Activated CD8-positive, alpha-beta T cell treated with anti-CD3 and anti-CD28 coated beads, Interleukin-2, amount 10 ng/mL, durations not matched to agents 7 days and 5 days (primary cell): ENCODE data around the gene PPP2R3B. TPM values are rescaled to one million over a fixed set of nuclear protein-coding genes. Genes with fewer than 3 reads are reported as not detected.
"Not testable (repeated sequence)": the region's sequence is repeated elsewhere in the genome, so short reads cannot be mapped to it uniquely, and the experiment has no call there.

Experiments
- ATAC-seq: fragments of 150-1000 bp; cut with Tn5 transposase; one replicate; pipeline ENCODE4 v1.10.0; 2021; ENCODE audit warnings: moderate library complexity
- CTCF ChIA-PET: fragments of 350-600 bp; sonication (Branson Sonifier 250); formaldehyde crosslinking; loops from one replicate; lab custom pipeline; 2021; ENCODE audit warnings: antibody characterized with exemption; lab: Charles Lee
- POLR2A ChIA-PET: fragments of 350-600 bp; sonication (Branson Sonifier 250); formaldehyde crosslinking; loops from one replicate; lab custom pipeline; 2021; ENCODE audit warnings: antibody characterized with exemption; lab: Charles Lee
- DNase-seq: peaks from one replicate; pipeline ENCODE4 v3.0.0-alpha.2; 2020
- H3K27ac Mint-ChIP-seq: one replicate; pipeline ENCODE4 v1.8.0; 2021; ENCODE audit warnings: mild to moderate bottlenecking, mixed read lengths
- H3K27me3 Mint-ChIP-seq: one replicate; pipeline ENCODE4 v1.8.0; 2021; ENCODE audit warnings: low read depth, mixed read lengths
- H3K36me3 Mint-ChIP-seq: one replicate; pipeline ENCODE4 v1.8.0; 2021; ENCODE audit warnings: low read depth, mixed read lengths
- H3K4me1 Mint-ChIP-seq: one replicate; pipeline ENCODE4 v1.8.0; 2021; ENCODE audit warnings: low read depth, mixed read lengths
- H3K4me3 Mint-ChIP-seq: one replicate; pipeline ENCODE4 v1.8.0; 2021; ENCODE audit warnings: mild to moderate bottlenecking, mixed read lengths
- H3K9me3 Mint-ChIP-seq: one replicate; pipeline ENCODE4 v1.8.0; 2022; ENCODE audit warnings: mixed read lengths; ENCODE audit not compliant: insufficient read depth
- total RNA-seq, 2 experiments: library from RNA; stranded (reverse); gene quantifications; one replicate each; pipeline ENCODE4 v1.2.3, GENCODE V29; 2021

The PPP2R3B gene, protein sequence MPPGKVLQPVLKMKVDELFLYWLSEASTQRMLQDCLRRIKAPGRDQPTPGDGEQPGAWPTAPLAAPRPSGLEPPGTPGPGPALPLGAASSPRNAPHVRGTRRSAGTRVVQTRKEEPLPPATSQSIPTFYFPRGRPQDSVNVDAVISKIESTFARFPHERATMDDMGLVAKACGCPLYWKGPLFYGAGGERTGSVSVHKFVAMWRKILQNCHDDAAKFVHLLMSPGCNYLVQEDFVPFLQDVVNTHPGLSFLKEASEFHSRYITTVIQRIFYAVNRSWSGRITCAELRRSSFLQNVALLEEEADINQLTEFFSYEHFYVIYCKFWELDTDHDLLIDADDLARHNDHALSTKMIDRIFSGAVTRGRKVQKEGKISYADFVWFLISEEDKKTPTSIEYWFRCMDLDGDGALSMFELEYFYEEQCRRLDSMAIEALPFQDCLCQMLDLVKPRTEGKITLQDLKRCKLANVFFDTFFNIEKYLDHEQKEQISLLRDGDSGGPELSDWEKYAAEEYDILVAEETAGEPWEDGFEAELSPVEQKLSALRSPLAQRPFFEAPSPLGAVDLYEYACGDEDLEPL
- total RNA-seq = 10 to 100 TPM; 41.8 to 44.6 TPM

DNA sequence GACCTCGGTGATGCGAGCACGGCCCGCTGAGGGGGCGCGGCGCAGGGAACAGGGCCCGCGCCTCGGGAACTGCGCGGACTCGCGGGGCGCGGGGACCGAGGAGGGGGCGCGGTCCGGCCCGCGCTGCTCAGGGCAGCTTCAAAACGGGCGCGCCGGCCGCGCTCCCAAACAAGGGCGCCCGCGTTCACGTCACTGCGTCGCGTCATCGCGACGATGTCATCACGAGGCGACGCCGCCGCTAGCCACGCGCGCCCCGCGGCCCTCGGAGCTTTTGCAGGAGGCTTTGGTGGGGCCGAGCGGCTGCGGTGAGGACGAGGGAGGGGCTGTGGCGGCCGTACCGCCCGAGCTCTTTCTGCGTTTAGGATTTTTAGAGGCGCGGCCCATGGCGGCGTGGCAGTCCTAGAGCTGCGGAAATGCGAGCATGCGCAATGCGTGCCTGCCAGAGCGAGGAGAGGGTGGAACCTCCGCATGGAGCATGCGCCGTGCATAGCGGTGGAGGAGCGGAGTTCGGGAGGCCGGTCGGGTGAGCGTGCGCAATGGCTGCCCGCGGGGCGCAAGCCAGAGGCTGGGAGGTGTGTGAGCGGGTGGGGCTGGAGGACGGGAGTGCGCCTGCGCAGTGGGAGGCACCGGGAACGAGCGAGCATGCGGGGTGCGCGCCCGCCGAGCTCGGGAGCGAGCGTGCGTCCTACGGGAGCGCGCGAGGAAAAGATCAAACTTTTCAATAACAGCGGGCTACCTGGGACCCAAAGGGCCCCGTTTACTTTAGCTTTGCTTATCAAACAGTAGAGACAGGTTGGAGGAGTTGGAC, at the start of gene PPP2R3B:
Gene PPP2R3B (minus strand): TSS at position 140 of the 808 bp plus-strand sequence. CDS start 216 bp downstream, outside the sequence.
- ChIA-PET POLR2A (no interaction called here), CTCF (no interaction called here)
- DNase-seq (peak; percentile 99), ATAC-seq (peak; percentile 97)
- H3K36me3 Mint-ChIP-seq = peaks cover 6% of the 10 kb centered on the region
- peak within 1 kb of the TSS; percentile 99 for H3K27ac Mint-ChIP-seq
- peaks cover 12% of the 10 kb centered on the region for H3K4me1 Mint-ChIP-seq
- peak within 1 kb of the TSS; percentile 83 for H3K4me3 Mint-ChIP-seq
- no peaks in the 10 kb centered on the region for H3K9me3 Mint-ChIP-seq
- H3K27me3 Mint-ChIP-seq = no peaks in the 10 kb centered on the region

DNA sequence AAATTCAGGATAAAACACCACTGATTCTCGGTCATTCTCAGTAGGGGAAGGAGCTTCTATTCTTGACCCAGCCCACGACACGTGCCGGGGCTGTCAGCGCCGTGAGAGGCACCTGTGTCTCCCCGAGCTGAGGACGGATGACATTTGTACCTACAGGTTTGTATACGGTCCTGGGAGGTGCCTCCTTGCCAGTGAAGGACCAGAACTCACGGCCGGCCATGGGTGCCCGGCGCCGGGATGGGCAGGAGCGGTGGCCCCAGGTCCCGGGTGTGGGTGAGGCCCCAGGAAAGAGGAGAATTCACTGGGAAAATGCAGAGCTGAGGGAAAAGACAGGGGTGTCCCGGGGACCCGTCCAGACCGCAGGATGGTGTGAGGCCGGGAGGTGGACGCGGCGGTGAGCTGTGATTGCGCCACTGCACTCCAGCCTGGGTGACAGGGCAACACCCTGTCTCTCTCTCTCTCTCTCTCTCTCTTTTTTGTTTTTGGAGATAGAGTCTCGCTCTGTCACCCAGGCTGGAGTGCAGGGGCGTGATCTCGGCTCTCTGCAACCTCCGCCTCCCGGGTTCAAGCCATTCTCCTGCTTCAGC, 48.9 kb upstream of the PPP2R3B start:
- CTCF ChIA-PET = no interaction called here
- ATAC-seq (no peak), DNase-seq (no peak)
- H3K27me3 Mint-ChIP-seq = no peaks in the 10 kb centered on the region
- H3K27ac Mint-ChIP-seq = no peak overlapping the region
- no peaks in the 10 kb centered on the region for H3K9me3 Mint-ChIP-seq
- no peak overlapping the region for H3K4me3 Mint-ChIP-seq
- POLR2A ChIA-PET = no interaction called here
- H3K4me1 Mint-ChIP-seq = no peaks in the 10 kb centered on the region
- no peaks in the 10 kb centered on the region for H3K36me3 Mint-ChIP-seq

DNA sequence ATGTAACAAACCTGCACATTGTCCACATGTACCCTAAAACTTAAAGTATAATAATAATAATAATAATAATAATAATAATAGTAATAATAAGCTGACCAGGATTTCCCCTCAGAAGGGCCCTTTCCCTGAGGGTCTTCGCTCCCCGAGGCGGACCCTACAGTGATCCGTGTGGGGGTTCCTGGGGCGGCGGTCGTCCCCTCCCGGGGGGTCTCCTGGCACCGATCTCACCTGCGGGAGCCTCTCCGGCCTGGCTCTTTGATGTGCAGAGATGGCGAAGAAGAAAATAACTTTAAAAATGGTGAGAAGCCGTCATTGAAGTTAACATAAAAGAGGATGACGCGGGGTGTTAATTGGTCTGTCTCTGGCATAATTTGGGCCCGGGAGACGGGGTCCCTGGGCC, 48.2 kb upstream of the PPP2R3B start:
- no peak overlapping the region for H3K4me3 Mint-ChIP-seq
- no peaks in the 10 kb centered on the region for H3K36me3 Mint-ChIP-seq
- H3K27ac Mint-ChIP-seq = no peak overlapping the region
- no peaks in the 10 kb centered on the region for H3K27me3 Mint-ChIP-seq
- no peaks in the 10 kb centered on the region for H3K9me3 Mint-ChIP-seq
- ChIA-PET CTCF (no interaction called here), POLR2A (no interaction called here)
- ATAC-seq = no peak
- DNase-seq = no peak
- H3K4me1 Mint-ChIP-seq = no peaks in the 10 kb centered on the region

DNA sequence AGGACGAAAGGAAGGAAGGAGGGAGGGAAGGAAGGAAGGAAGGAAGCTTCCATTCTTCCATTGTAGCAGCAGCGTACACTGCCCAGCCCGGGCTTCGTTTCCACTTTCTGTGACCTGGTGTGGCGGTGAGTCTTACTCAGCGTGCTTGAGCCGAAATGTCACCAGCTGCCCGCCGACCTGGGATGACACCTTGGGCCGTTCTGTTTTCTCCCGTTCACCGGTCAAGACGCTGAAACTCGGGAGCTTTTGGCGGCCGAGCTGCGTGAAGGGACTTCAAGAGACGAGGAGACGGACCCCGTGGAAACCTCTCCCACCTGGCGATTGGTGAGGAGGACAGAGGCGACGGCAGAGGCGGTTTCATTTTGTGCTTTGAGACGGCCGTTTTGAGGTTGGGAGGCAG, 47.1 kb upstream of the PPP2R3B start:
- Mint-ChIP-seq H3K9me3 (no peaks in the 10 kb centered on the region), H3K4me3 (no peak overlapping the region), H3K4me1 (no peaks in the 10 kb centered on the region), H3K36me3 (no peaks in the 10 kb centered on the region), H3K27me3 (peaks cover under 1% of the 10 kb centered on the region), H3K27ac (no peak overlapping the region)
- ChIA-PET POLR2A (no interaction called here), CTCF (no interaction called here)
- no peak for DNase-seq
- no peak for ATAC-seq

DNA sequence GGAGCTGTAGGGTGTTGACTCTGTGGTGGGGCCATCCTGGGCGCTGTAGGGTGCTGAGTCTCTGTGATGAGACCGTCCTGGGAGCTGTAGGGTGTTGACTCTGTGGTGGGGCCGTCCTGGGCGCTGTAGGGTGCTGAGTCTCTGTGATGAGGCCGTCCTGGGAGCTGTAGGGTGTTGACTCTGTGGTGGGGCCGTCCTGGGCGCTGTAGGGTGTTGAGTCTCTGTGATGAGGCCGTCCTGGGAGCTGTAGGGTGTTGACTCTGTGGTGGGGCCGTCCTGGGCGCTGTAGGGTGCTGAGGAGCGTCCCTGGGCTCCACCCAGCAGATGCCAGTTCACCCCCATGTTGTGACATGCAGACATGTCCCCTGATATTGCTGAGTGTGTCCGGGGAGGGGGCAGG, 46.0 kb upstream of the PPP2R3B start:
- POLR2A ChIA-PET, H3K27ac Mint-ChIP-seq, H3K9me3 Mint-ChIP-seq, DNase-seq, H3K4me3 Mint-ChIP-seq, ATAC-seq, H3K27me3 Mint-ChIP-seq, CTCF ChIA-PET, H3K4me1 Mint-ChIP-seq, H3K36me3 Mint-ChIP-seq: not testable (repeated sequence)

DNA sequence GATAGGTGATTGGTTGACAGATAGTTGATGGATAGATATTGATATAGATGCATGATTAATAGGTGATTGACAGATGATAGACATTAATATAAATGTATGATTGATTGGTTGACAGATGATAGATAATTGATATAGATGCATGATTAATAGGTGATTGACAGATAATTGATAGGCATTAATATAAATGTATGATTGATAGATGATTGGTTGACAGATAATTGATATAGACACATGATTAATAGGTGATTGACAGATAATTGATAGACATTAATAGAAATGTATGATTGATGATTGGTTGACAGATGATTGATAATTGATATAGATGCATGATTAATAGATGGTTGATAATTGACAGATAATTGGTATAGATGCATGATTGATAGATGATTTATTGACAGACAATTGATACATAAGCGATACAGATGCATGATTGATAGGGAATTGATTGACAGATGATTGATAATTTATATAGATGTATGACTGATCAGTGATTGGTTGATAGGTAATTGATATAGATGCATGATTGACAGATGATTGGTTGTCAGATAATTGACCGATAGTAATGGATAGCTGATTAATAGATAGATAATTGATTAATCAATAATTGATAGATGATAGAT, 44.9 kb upstream of the PPP2R3B start:
- ATAC-seq = no peak
- POLR2A ChIA-PET = no interaction called here
- peaks cover 3% of the 10 kb centered on the region for H3K4me1 Mint-ChIP-seq

DNA sequence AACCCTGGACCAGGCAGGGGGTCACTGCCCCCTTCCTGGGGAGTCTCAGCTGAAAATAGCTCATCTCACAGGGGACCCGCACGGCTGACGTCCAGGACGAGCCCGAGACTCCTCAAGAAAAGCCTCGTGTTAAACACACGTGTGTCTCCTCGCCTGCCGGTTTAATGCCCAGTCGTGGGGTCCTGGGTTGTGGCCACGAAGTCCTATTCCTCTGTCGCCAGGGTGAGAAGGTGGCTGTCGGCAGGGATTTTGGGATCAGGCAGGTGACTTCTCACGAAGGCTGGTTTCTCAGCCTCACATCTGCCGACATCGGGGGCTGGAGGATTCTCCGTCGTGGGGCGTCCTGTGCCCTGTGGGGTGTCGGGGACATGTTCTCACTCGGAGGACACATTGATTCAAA, 44.3 kb upstream of the PPP2R3B start:
- H3K27ac Mint-ChIP-seq = no peak overlapping the region
- ChIA-PET CTCF (no interaction called here), POLR2A (no interaction called here)
- peaks cover 3% of the 10 kb centered on the region for H3K4me1 Mint-ChIP-seq
- ATAC-seq = no peak
- no peak for DNase-seq
- no peaks in the 10 kb centered on the region for H3K9me3 Mint-ChIP-seq
- peaks cover 8% of the 10 kb centered on the region for H3K27me3 Mint-ChIP-seq
- H3K36me3 Mint-ChIP-seq = no peaks in the 10 kb centered on the region
- no peak overlapping the region for H3K4me3 Mint-ChIP-seq

More for the DNA sequence above, 44.9 kb upstream of the PPP2R3B start:
- peaks cover 8% of the 10 kb centered on the region for H3K27me3 Mint-ChIP-seq
- no peaks in the 10 kb centered on the region for H3K36me3 Mint-ChIP-seq
- H3K9me3 Mint-ChIP-seq = no peaks in the 10 kb centered on the region
- CTCF ChIA-PET = no interaction called here
- no peak for DNase-seq
- H3K27ac Mint-ChIP-seq = no peak overlapping the region
- H3K4me3 Mint-ChIP-seq = no peak overlapping the region

DNA sequence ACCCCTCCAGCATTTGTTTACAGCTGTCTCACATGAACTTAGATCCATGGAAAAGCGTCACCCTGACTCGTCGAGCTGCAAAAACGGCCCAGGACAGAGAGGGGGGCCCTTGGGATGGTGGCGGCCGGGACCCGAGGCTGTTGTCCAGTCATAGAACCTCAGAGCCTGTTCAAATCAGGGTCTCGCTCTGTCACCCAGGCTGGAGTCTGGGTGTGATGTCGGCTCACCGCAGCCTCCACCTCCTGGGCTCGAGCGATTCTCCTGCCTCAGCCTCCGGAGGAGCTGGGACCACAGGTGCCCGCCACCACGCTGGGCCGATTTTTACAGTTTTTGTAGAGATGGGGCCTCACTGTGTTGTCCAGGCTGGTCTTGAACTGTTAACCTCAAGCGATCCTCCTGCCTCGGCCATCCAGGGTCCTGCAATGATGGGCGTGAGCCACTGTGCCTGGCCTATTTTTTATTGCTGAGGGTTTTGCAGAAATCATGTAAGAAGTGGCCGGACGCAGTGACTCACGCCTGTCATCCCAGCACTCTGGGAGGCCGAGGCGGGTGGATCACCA, 42.6 kb upstream of the PPP2R3B start:
- DNase-seq (no peak), ATAC-seq (no peak)
- H3K4me1 Mint-ChIP-seq = peaks cover 3% of the 10 kb centered on the region
- no peak overlapping the region for H3K4me3 Mint-ChIP-seq
- ChIA-PET POLR2A (no interaction called here), CTCF (no interaction called here)
- no peak overlapping the region for H3K27ac Mint-ChIP-seq
- no peaks in the 10 kb centered on the region for H3K36me3 Mint-ChIP-seq
- no peaks in the 10 kb centered on the region for H3K9me3 Mint-ChIP-seq
- H3K27me3 Mint-ChIP-seq = peaks cover 8% of the 10 kb centered on the region

DNA sequence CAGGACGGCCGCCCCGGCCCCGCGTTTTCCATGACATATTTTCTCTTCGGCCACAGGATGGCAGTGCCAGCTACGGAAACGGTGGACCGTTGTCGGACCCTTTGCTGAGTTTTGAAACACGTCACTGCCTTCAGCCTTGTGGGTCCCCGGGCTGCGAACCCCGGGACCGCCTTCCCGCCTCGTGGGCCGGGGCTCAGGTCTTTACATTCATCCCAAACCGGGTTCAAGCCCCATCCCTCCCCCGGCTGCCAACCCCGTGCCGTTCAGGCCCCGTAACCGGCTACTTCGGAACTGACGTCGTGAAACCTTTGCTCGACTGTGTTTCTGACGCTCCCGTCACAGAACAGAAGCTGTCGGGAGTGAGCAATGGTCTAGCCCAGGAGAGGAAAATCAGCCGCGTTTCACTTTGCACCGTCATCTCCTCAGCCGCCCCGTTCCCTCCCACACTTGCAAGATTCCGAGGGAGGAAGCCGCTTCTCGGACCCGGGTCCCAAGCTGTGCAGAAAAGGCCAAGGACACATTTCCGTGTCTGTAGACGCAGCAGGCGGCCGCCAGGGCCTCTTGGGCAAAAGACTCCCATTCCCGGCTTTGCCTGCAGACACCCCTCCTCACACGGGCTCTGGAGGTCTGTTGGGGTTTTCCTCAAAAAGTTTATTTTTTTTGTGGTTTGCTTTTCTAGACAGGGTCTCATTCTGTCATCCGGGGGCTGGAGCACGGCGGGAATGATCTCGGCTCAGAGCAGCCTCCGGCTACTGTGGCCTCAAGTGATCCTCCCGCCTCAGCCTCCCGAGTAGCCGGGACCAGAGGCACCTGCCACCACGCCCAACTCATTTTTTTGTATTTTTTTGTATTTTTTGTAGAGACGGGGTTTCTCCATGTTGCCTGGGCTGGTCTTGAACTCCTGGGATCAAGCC, 41.4 kb upstream of the PPP2R3B start:
- no peak for DNase-seq
- POLR2A ChIA-PET = no interaction called here
- H3K9me3 Mint-ChIP-seq = no peaks in the 10 kb centered on the region
- no peak overlapping the region for H3K27ac Mint-ChIP-seq
- H3K4me1 Mint-ChIP-seq = peaks cover 3% of the 10 kb centered on the region
- peaks cover 8% of the 10 kb centered on the region for H3K27me3 Mint-ChIP-seq
- H3K4me3 Mint-ChIP-seq = peak overlapping the region; percentile 26
- ATAC-seq = no peak
- H3K36me3 Mint-ChIP-seq = no peaks in the 10 kb centered on the region
- CTCF ChIA-PET = no interaction called here

DNA sequence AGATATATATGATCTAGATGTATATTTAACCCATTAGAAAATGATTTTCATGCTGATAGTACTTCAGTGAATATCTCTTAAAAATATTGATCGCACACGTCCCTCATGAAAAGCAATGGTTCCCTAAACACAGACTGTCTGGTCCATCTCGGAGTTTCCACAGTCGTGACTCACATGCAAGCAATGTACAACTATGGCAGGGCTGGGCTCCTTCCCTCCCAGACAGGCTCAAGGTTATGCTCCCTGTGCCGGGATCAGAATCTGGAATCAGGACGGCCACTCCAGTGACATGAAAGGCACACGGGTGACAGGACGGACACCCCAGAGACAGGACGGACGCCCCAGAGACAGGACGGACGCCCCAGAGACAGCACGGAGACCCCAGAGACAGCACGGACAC, 40.2 kb upstream of the PPP2R3B start:
- H3K27ac Mint-ChIP-seq = no peak overlapping the region
- CTCF ChIA-PET = no interaction called here
- H3K36me3 Mint-ChIP-seq = no peaks in the 10 kb centered on the region
- POLR2A ChIA-PET = no interaction called here
- peaks cover 3% of the 10 kb centered on the region for H3K4me1 Mint-ChIP-seq
- no peak for DNase-seq
- peaks cover 8% of the 10 kb centered on the region for H3K27me3 Mint-ChIP-seq
- H3K4me3 Mint-ChIP-seq = no peak overlapping the region
- ATAC-seq = no peak
- H3K9me3 Mint-ChIP-seq = no peaks in the 10 kb centered on the region
